H9 (cell line): ENCODE results near the gene SLC8B1. TPM values are rescaled to one million over a fixed set of nuclear protein-coding genes. Genes with fewer than 3 reads are reported as not detected.
A peak's percentile ranks its signal among the peaks of the same experiment; 100 is the strongest.

Experiments used
- DNase-seq: peaks from one replicate; pipeline ENCODE4 v3.0.0-alpha.2; 2017
- H2AFZ ChIP-seq: one replicate; pipeline ENCODE4 v1.6.1; 2013; ENCODE audit warnings: mild to moderate bottlenecking, low read length, control low read depth, moderate library complexity
- H2AK5ac ChIP-seq: 2 replicates; pipeline ENCODE4 v1.6.1; 2013; ENCODE audit warnings: low read length, control low read depth, mixed read lengths; ENCODE audit not compliant: insufficient read length
- H2BK120ac ChIP-seq: one replicate; pipeline ENCODE4 v1.6.1; 2013; ENCODE audit warnings: low read depth, mild to moderate bottlenecking, low read length, control low read depth, inconsistent platforms; ENCODE audit not compliant: poor library complexity, severe bottlenecking
- H2BK12ac ChIP-seq: 2 replicates; pipeline ENCODE4 v1.6.1; 2013; ENCODE audit warnings: low read length, control low read depth, mixed read lengths, low read depth; ENCODE audit not compliant: insufficient read length
- H2BK15ac ChIP-seq: 2 replicates; pipeline ENCODE4 v1.6.1; 2013; ENCODE audit warnings: low read depth, low read length, control low read depth
- H2BK20ac ChIP-seq: one replicate; pipeline ENCODE4 v1.6.1; 2013; ENCODE audit warnings: low read depth, mild to moderate bottlenecking, low read length, control low read depth, inconsistent platforms; ENCODE audit not compliant: poor library complexity, severe bottlenecking
- H2BK5ac ChIP-seq: 2 replicates; pipeline ENCODE4 v1.6.1; 2013; ENCODE audit warnings: low read length, control low read depth, mixed read lengths; ENCODE audit not compliant: insufficient read length
- H3K14ac ChIP-seq: 2 replicates; pipeline ENCODE4 v1.6.1; 2013; ENCODE audit warnings: low read length, control low read depth; ENCODE audit not compliant: insufficient read depth
- H3K18ac ChIP-seq: 2 replicates; pipeline ENCODE4 v1.6.1; 2013; ENCODE audit warnings: low read depth, mild to moderate bottlenecking, mixed read lengths, low read length, control low read depth; ENCODE audit not compliant: insufficient read length
- H3K23ac ChIP-seq: 2 replicates; pipeline ENCODE4 v1.6.1; 2013; ENCODE audit warnings: low read length, control low read depth, mixed read lengths, low read depth; ENCODE audit not compliant: insufficient read length
- H3K23me2 ChIP-seq: 2 replicates; pipeline ENCODE4 v1.6.1; 2013; ENCODE audit warnings: low read depth, mild to moderate bottlenecking, mixed read lengths, low read length, control low read depth; ENCODE audit not compliant: insufficient read length, poor library complexity, severe bottlenecking
- H3K27ac ChIP-seq: 2 replicates; pipeline ENCODE4 v1.5.1; 2013; ENCODE audit warnings: low read length, control low read depth, mixed read lengths, low read depth; ENCODE audit not compliant: insufficient read length
- H3K27me3 ChIP-seq: 2 replicates; pipeline ENCODE4 v1.6.1; 2013; ENCODE audit warnings: low read length, control low read depth, inconsistent platforms; ENCODE audit not compliant: insufficient read depth
- H3K4ac ChIP-seq: 2 replicates; pipeline ENCODE4 v1.6.1; 2013; ENCODE audit warnings: low read depth, mild to moderate bottlenecking, control low read depth, inconsistent platforms, low read length, moderate library complexity
- H3K4me1 ChIP-seq: 2 replicates; pipeline ENCODE4 v1.6.1; 2013; ENCODE audit warnings: low read length, control low read depth, inconsistent platforms; ENCODE audit not compliant: insufficient read depth
- H3K4me2 ChIP-seq: 2 replicates; pipeline ENCODE4 v1.6.1; 2013; ENCODE audit warnings: low read length, control low read depth, mixed read lengths; ENCODE audit not compliant: insufficient read length, insufficient read depth
- H3K56ac ChIP-seq: 2 replicates; pipeline ENCODE4 v1.6.1; 2013; ENCODE audit warnings: low read depth, mild to moderate bottlenecking, mixed read lengths, low read length, control low read depth; ENCODE audit not compliant: insufficient read length
- H3K79me1 ChIP-seq: 2 replicates; pipeline ENCODE4 v1.6.1; 2013; ENCODE audit warnings: low read depth, mild to moderate bottlenecking, moderate library complexity, low read length, control low read depth, inconsistent platforms; ENCODE audit not compliant: insufficient read depth, poor library complexity, severe bottlenecking
- H3K79me2 ChIP-seq: 2 replicates; pipeline ENCODE4 v1.6.1; 2013; ENCODE audit warnings: low read length, control low read depth, inconsistent platforms; ENCODE audit not compliant: insufficient read depth
- H3K9ac ChIP-seq: 2 replicates; pipeline ENCODE4 v1.6.1; 2013; ENCODE audit warnings: low read length, control low read depth, mixed read lengths; ENCODE audit not compliant: insufficient read length; ENCODE audit errors: extremely low read depth
- H3K9me3 ChIP-seq: one replicate; pipeline ENCODE4 v1.6.1; 2013; ENCODE audit warnings: low read depth, low read length, inconsistent platforms; ENCODE audit not compliant: control insufficient read depth
- H3T11ph ChIP-seq: one replicate; pipeline ENCODE4 v1.6.1; 2013; ENCODE audit warnings: mild to moderate bottlenecking, low read length, control low read depth, inconsistent platforms
- H4K20me1 ChIP-seq: one replicate; pipeline ENCODE4 v1.6.1; 2013; ENCODE audit not compliant: control insufficient read depth, insufficient read length, insufficient read depth
- H4K5ac ChIP-seq: 2 replicates; pipeline ENCODE4 v1.6.1; 2013; ENCODE audit warnings: low read depth, mild to moderate bottlenecking, mixed read lengths, low read length, control low read depth; ENCODE audit not compliant: insufficient read length
- H4K8ac ChIP-seq: replicated peaks from 2 replicates; pipeline ENCODE4 v1.6.1; 2013; ENCODE audit warnings: low read length, control low read depth, mixed read lengths, low read depth; ENCODE audit not compliant: insufficient read length
- H4K91ac ChIP-seq: 2 replicates; pipeline ENCODE4 v1.6.1; 2013; ENCODE audit warnings: low read depth, mild to moderate bottlenecking, moderate library complexity, mixed read lengths, low read length, control low read depth; ENCODE audit not compliant: insufficient read length
- H3K27ac Mint-ChIP-seq, 3 experiments: 2 replicates in 2 of 3; 3 replicates in 1 of 3; pipeline ENCODE4 v1.8.0; 2020 to 2021; ENCODE audit warnings: mixed read lengths in 3 of 3, mild to moderate bottlenecking in 1 of 3, moderate library complexity in 1 of 3
- H3K27me3 Mint-ChIP-seq: 2 replicates; pipeline ENCODE4 v1.8.0; 2021; ENCODE audit warnings: low read depth, mild to moderate bottlenecking, moderate library complexity, mixed read lengths
- H3K36me3 Mint-ChIP-seq, 3 experiments: 2 replicates in 2 of 3; 3 replicates in 1 of 3; pipeline ENCODE4 v1.8.0; 2020 to 2021; ENCODE audit warnings: low read depth in 3 of 3, mixed read lengths in 3 of 3; ENCODE audit not compliant: insufficient read depth in 1 of 3
- H3K4me1 Mint-ChIP-seq, 2 experiments: 2 replicates each; pipeline ENCODE4 v1.8.0; 2020; ENCODE audit warnings: mixed read lengths in 2 of 2
- H3K4me3 Mint-ChIP-seq, 2 experiments: 2 replicates in 1 of 2; 3 replicates in 1 of 2; pipeline ENCODE4 v1.8.0; 2020 to 2021; ENCODE audit warnings: mild to moderate bottlenecking in 2 of 2, mixed read lengths in 2 of 2, moderate library complexity in 1 of 2
- H3K9me3 Mint-ChIP-seq, 2 experiments: 2 replicates in 1 of 2; 3 replicates in 1 of 2; pipeline ENCODE4 v1.8.0; 2020; ENCODE audit warnings: mild to moderate bottlenecking in 2 of 2, mixed read lengths in 2 of 2, moderate library complexity in 1 of 2
- WGBS: extraction: QIAGEN DNeasy Blood & Tissue Kit; methylation state at CpG from one replicate; pipeline ENCODE4 v1.1.7; 2013; ENCODE audit warnings: missing lambda C conversion rate, low lambda C conversion rate, mixed read lengths; ENCODE audit not compliant: insufficient read length; ENCODE audit errors: extremely low coverage; 5-methylcytosine and 5-hydroxymethylcytosine counted together
- total RNA-seq: library from RNA; stranded (reverse); gene quantifications from 2 replicates; pipeline ENCODE4 v1.2.1, GENCODE V29; 2021
- TF ChIP-seq, protein P1 (sequence below): fragments of 200-600 bp; sonication (generic); conservative IDR thresholded peaks from 3 replicates; pipeline ENCODE4 v1.8.0; 2021; ENCODE audit warnings: antibody characterized with exemption, mild to moderate bottlenecking

Gene SLC8B1
- total RNA-seq, 1 experiment from 2014 or later: 10.4 TPM

DNA sequence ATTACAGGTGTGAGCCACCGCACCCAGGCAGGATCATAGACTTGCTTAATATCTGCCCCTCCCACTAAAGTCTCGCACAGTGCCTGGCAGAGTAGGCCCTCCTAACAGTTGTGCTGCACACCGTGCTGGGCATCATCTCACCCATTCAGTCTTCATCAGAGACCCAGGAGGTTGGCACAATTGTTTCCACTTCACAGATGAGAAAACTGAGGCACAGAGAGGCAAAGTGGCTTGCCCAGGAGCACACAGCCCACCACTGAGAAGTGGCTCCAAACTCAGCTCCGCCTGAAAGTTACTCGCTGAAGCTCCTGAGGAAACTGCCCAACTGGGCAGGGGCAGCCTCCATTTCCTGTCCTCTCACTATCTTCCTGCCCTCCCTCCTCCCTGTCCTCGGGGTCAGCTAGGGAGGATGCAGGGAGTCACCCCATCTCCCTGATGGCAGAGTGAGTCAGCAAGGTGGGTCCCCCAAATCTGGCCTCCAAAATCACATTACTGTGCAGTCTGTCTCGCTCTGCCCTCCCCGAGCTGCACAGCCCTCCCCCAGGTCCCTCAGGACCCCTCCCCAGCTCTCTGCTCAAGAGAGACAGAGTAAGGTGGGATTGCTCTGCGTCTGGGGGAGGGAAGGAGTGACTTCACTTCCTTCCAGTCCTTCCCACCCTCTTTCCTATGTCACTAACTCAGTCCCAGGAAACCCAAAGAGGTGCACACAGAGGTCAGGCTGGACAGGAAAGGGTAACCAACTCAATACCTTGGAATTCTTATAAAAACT is 5.7 kb downstream of the SLC8B1 start:
- Histone ChIP-seq H2AFZ (no peak overlapping the region), H3K27ac (no peak overlapping the region), H3K4ac (no peak overlapping the region), H3K27me3 (no peaks in the 10 kb centered on the region), H2BK120ac (no peak overlapping the region), H4K91ac (no peak overlapping the region), H3K4me2 (no peak overlapping the region), H4K20me1 (no peaks in the 10 kb centered on the region), H3K18ac (no peak overlapping the region), H3K4me1 (no peaks in the 10 kb centered on the region), H3T11ph (no peak overlapping the region), H2BK12ac (no peak overlapping the region), H4K5ac (no peak overlapping the region), H3K9ac (no peak overlapping the region), H3K14ac (no peak overlapping the region), H3K23ac (no peak overlapping the region), H4K8ac (no peak overlapping the region), H3K9me3 (no peaks in the 10 kb centered on the region), H2BK15ac (no peak overlapping the region), H2BK20ac (no peak overlapping the region), H3K79me1 (no peaks in the 10 kb centered on the region), H3K79me2 (no peaks in the 10 kb centered on the region), H2BK5ac (no peak overlapping the region), H2AK5ac (no peak overlapping the region), H3K23me2 (peaks cover under 1% of the 10 kb centered on the region), H3K56ac (no peak overlapping the region)
- Mint-ChIP-seq H3K27ac (0 out of 7 replicates have a peak overlapping the region, but pooled peaks of 1 of the 3 experiments have one; percentile 76), H3K27me3 (peaks cover 11% of the 10 kb centered on the region), H3K4me3 (no peak overlapping the region), H3K9me3 (no peaks in the 10 kb centered on the region), H3K4me1 (peaks cover 11% of the 10 kb centered on the region in 2 experiments), H3K36me3 (peaks cover 0 to 38% (median 24%) of the 10 kb centered on the region in 3 experiments; a peak in 5 of 7 replicates)
- TF ChIP-seq, protein P1, sequence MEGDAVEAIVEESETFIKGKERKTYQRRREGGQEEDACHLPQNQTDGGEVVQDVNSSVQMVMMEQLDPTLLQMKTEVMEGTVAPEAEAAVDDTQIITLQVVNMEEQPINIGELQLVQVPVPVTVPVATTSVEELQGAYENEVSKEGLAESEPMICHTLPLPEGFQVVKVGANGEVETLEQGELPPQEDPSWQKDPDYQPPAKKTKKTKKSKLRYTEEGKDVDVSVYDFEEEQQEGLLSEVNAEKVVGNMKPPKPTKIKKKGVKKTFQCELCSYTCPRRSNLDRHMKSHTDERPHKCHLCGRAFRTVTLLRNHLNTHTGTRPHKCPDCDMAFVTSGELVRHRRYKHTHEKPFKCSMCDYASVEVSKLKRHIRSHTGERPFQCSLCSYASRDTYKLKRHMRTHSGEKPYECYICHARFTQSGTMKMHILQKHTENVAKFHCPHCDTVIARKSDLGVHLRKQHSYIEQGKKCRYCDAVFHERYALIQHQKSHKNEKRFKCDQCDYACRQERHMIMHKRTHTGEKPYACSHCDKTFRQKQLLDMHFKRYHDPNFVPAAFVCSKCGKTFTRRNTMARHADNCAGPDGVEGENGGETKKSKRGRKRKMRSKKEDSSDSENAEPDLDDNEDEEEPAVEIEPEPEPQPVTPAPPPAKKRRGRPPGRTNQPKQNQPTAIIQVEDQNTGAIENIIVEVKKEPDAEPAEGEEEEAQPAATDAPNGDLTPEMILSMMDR: no peak
- no peak for DNase-seq
- no CpG with 5 or more reads among the region's 9 CpGs for WGBS
